Gastrocnemius medialis (tissue), 4 donors: ENCODE measurements around the gene EPO. TPM values are rescaled to one million over a fixed set of nuclear protein-coding genes. Genes with fewer than 3 reads are reported as not detected.
A peak's percentile ranks its signal among the peaks of the same experiment; 100 is the strongest.

Experiments used
- ATAC-seq, 2 donors: fragments of 150-250 bp; one replicate each; pipeline ENCODE4 v1.9.1; 2016
- DNase-seq, 2 donors: peaks; one replicate each; pipeline ENCODE4 v3.0.0-alpha.2; 2019
- H3K27ac ChIP-seq, 4 donors: fragments of 200-600 bp; sonication (generic); 1 replicate in 1 of 4; 2 replicates in 3 of 4; pipeline ENCODE4 v1.5.1; 2016 to 2018; ENCODE audit warnings: mild to moderate bottlenecking in 2 of 4, moderate library complexity in 1 of 4
- H3K27me3 ChIP-seq, 3 donors: fragments of 200-600 bp; sonication (generic) in 2 of 3; 1 replicate in 1 of 3; 2 replicates in 2 of 3; pipeline versions ENCODE4 v1.5.1 to v1.6.0; 2016 to 2019; ENCODE audit warnings: mild to moderate bottlenecking in 1 of 3, moderate library complexity in 1 of 3
- H3K36me3 ChIP-seq, 2 donors: fragments of 200-600 bp; sonication (generic) in 1 of 2; one replicate each; pipeline ENCODE4 v1.5.1; 2017 to 2018
- H3K4me1 ChIP-seq, 2 donors: fragments of 200-600 bp; sonication (generic) in 1 of 2; one replicate each; pipeline ENCODE4 v1.5.1; 2016 to 2017; ENCODE audit warnings: mild to moderate bottlenecking in 2 of 2
- H3K4me3 ChIP-seq, 4 donors: fragments of 200-600 bp; sonication (generic) in 3 of 4; 1 replicate in 1 of 4; 2 replicates in 3 of 4; pipeline ENCODE4 v1.5.1; 2016 to 2019; ENCODE audit warnings: mild to moderate bottlenecking in 2 of 4
- H3K9me3 ChIP-seq, 3 donors: fragments of 200-600 bp; sonication (generic) in 2 of 3; 1 replicate in 1 of 3; 2 replicates in 2 of 3; pipeline ENCODE4 v1.5.1; 2016 to 2019
- CTCF ChIP-seq, 5 experiments: fragments of 450-650 bp in 3 of 5; fragments of 200-600 bp in 2 of 5; sonication (generic) in 2 of 5; IDR thresholded peaks in 4 of 5; conservative IDR thresholded peaks in 1 of 5; 1 replicate in 4 of 5; 2 replicates in 1 of 5; pipeline ENCODE4 v1.5.1; 2016 to 2019; ENCODE audit warnings: antibody characterized with exemption in 5 of 5, mild to moderate bottlenecking in 3 of 5, moderate library complexity in 3 of 5
- POLR2A ChIP-seq, 2 donors: fragments of 450-650 bp; IDR thresholded peaks; one replicate each; pipeline ENCODE4 v1.6.1; 2017; ENCODE audit warnings: antibody characterized with exemption in 2 of 2, mild to moderate bottlenecking in 2 of 2, moderate library complexity in 2 of 2
- in situ Hi-C, 4 donors: fragments of 200-750 bp; cut with MboI; loops; one replicate each; pipeline versions ENCODE4 v1.15.0 to v1.8.0; 2017; ENCODE audit warnings: low sequenced_read_pairs in 4 of 4
- intact Hi-C: fragments of 100-400 bp; cut with DNase I; formaldehyde crosslinking; loops from one replicate; pipeline ENCODE4 v1.15.1; 2023; ENCODE audit warnings: low total_unique reads
- total RNA-seq, 4 donors: library from RNA; depleted of rRNA; stranded (reverse); fragments of >200 nt; gene quantifications; one replicate each; pipeline versions ENCODE4 v1.1.0 to v1.2.3, GENCODE V29; 2016

EPO gene
- total RNA-seq, 4 donors from 2014 or later: not detected

- H3K27me3 ChIP-seq: no peaks in the 10 kb centered on the region
- H3K9me3 ChIP-seq: no peaks in the 10 kb centered on the region
- peaks cover 42 to 43% of the 10 kb centered on the region in 2 donors for H3K4me1 ChIP-seq
- intact Hi-C loops: loop anchor here (2.0 to 5.0 kb wide), 3 partner anchors 57 to 125 kb away; partner anchors contain the start of gene MOSPD3
- TF ChIP-seq POLR2A (IDR thresholded peaks at IDR 0.05) (no peak), CTCF (IDR thresholded peaks at IDR 0.05 in 4 of 5, conservative IDR thresholded peaks at IDR 0.05 in 1 of 5) (no peak)
- in situ Hi-C loops: loop anchor here in 2 of 4 donors (10.0 kb wide), 2 partner anchors 105 to 215 kb away; partner anchors contain the start of genes TSC22D4 (in 2 of the 2), FBXO24 (in 1 of the 2) and LRCH4 (in 1 of the 2)
- H3K4me3 ChIP-seq: no peak overlapping the region
- peak overlapping the region in 1 of 4 donors; percentile 9 for H3K27ac ChIP-seq
- H3K36me3 ChIP-seq: peaks cover 0 to 41% of the 10 kb centered on the region in 2 donors
- DNase-seq (no peak), ATAC-seq (no peak)
These were observed 30.8 kb upstream of the EPO start for GRCh38 chr7:100689230-100690135.

DNA sequence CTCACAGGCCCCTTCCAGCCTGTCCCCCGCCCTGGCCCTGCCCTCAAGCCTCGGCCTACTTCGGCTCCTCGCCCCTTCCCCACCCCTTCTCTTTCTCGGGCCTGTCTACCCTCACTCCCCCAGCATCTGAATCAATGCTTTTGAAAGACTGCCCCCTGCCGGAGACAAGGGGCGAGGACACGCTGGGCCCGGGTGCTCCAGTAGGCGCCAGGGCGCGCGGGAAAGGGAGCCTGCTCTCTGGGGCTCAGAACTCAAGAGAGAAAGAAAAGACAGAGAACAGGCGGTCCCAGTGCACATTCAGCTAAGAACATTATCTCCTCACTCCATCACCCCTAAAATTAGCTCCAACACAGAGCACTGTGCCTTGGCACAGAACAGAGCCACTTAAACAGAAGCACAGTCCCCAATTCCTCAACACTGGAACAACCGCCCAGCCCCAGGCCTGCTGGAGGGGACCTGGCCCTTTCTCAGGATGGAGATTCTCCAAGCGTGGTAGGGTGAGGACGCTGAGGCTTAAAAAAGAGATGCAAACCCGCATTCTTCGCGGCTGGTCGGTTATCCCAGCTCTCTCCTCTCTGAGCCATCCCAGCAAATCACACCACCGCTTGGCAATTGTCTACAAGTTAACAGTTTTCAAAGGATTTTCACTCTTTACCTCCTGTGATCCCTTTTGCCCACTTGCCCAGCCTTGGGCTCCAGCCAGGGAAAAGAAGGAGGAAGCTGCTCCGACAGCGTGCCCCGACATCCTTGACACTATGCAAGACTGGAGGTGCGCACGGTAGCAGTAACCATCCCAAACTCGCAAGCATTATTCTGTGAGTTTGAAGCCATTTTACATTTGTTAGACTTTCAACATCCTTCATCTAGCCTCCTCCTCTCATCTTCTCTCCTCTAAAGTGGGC, 28.3 kb upstream of the EPO start:
- intact Hi-C loops (loop anchor here (2.0 to 5.0 kb wide), 5 partner anchors 15 to 127 kb away; partner anchors contain the start of genes MOSPD3 and POP7), in situ Hi-C loops (loop anchor here in 2 of 4 donors (10.0 kb wide), 2 partner anchors 107 to 217 kb away; partner anchors contain the start of genes TSC22D4 (in 2 of the 2), FBXO24 (in 1 of the 2) and LRCH4 (in 1 of the 2))
- no peaks in the 10 kb centered on the region for H3K9me3 ChIP-seq
- peak overlapping the region; percentile 69 to 84 (median 77) for H3K27ac ChIP-seq
- DNase-seq (peak; percentile 59 to 68), ATAC-seq (peak; percentile 55 to 73)
- no peaks in the 10 kb centered on the region for H3K27me3 ChIP-seq
- peak overlapping the region; percentile 37 to 89 (median 71) for H3K4me3 ChIP-seq
- H3K4me1 ChIP-seq: peaks cover 44 to 48% of the 10 kb centered on the region in 2 donors
- peaks cover 0 to 17% of the 10 kb centered on the region in 2 donors for H3K36me3 ChIP-seq
- TF ChIP-seq POLR2A (IDR thresholded peaks at IDR 0.05) (no peak), CTCF (IDR thresholded peaks at IDR 0.05 in 4 of 5, conservative IDR thresholded peaks at IDR 0.05 in 1 of 5) (peak; percentile 78 to 93 (median 89))

- Histone ChIP-seq H3K27ac (peak overlapping the region; percentile 77 to 86 (median 80)), H3K4me1 (peaks cover 44 to 48% of the 10 kb centered on the region in 2 donors)
- no peak for TF ChIP-seq POLR2A (IDR thresholded peaks at IDR 0.05)
These were observed 27.7 kb upstream of the EPO start for GRCh38 chr7:100692578-100692961.

GRCh38 chr7:100693312-100694097, 26.8 kb upstream of the EPO start:
- peaks cover 44 to 48% of the 10 kb centered on the region in 2 donors for H3K4me1 ChIP-seq
- no peak for DNase-seq
- H3K9me3 ChIP-seq: no peaks in the 10 kb centered on the region
- H3K36me3 ChIP-seq: peaks cover 0 to 1% of the 10 kb centered on the region in 2 donors
- peak overlapping the region; percentile 65 to 94 (median 83) for H3K4me3 ChIP-seq
- intact Hi-C loops (loop anchor here (2.0 to 5.0 kb wide), 4 partner anchors 13 to 81 kb away; partner anchors contain the start of genes MOSPD3 and POP7), in situ Hi-C loops (loop anchor here in 2 of 4 donors (10.0 kb wide), 2 partner anchors 109 to 219 kb away; partner anchors contain the start of genes TSC22D4 (in 2 of the 2), FBXO24 (in 1 of the 2) and LRCH4 (in 1 of the 2))
- H3K27me3 ChIP-seq: no peaks in the 10 kb centered on the region
- peak overlapping the region; percentile 77 to 86 (median 80) for H3K27ac ChIP-seq
- peak; percentile 40 for ATAC-seq
- TF ChIP-seq CTCF (IDR thresholded peaks at IDR 0.05 in 4 of 5, conservative IDR thresholded peaks at IDR 0.05 in 1 of 5) (no peak), POLR2A (IDR thresholded peaks at IDR 0.05) (no peak)

More at GRCh38 chr7:100692578-100692961, 27.7 kb upstream of the EPO start:
- ATAC-seq (no peak), DNase-seq (no peak)
- Histone ChIP-seq H3K27me3 (no peaks in the 10 kb centered on the region), H3K9me3 (no peaks in the 10 kb centered on the region), H3K4me3 (peak overlapping the region; percentile 65 to 94 (median 83)), H3K36me3 (peaks cover 0 to 11% of the 10 kb centered on the region in 2 donors)
- in situ Hi-C loops (loop anchor here in 2 of 4 donors (10.0 kb wide), 2 partner anchors 108 to 218 kb away; partner anchors contain the start of genes TSC22D4 (in 2 of the 2), FBXO24 (in 1 of the 2) and LRCH4 (in 1 of the 2)), intact Hi-C loops (loop anchor here (2.0 to 5.0 kb wide), 4 partner anchors 14 to 80 kb away; partner anchors contain the start of genes MOSPD3 and POP7)
